ENCODE data around the gene KCNG4.

Gene KCNG4, protein sequence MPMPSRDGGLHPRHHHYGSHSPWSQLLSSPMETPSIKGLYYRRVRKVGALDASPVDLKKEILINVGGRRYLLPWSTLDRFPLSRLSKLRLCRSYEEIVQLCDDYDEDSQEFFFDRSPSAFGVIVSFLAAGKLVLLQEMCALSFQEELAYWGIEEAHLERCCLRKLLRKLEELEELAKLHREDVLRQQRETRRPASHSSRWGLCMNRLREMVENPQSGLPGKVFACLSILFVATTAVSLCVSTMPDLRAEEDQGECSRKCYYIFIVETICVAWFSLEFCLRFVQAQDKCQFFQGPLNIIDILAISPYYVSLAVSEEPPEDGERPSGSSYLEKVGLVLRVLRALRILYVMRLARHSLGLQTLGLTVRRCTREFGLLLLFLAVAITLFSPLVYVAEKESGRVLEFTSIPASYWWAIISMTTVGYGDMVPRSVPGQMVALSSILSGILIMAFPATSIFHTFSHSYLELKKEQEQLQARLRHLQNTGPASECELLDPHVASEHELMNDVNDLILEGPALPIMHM

DNA sequence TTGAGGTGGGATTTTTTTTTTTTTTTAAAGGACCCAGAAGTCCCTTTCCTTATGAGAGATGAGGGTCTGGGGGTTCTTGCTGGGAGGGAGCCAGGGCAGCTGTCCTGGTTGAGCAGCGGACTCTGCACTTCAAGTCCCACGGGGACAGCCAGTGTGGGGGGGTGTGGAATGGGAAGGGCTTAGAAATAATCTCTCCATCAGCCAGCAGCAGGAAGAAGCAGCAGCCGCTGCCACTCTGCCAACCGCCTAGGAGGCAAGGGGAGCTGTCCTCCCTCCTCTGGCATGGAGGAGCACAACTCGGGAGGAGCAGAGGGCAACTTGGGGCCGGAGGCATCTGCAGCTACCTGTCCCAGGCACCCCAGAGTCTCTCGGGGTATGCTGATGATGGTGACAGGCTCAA, at the start of gene KCNG4:
TSS of gene KCNG4 (minus strand) at position 104 of the 400 bp plus-strand sequence. CDS start 2,527 bp downstream, outside the sequence.
- DNase-seq (ENCODE audit: low spot score) = no peak

DNA sequence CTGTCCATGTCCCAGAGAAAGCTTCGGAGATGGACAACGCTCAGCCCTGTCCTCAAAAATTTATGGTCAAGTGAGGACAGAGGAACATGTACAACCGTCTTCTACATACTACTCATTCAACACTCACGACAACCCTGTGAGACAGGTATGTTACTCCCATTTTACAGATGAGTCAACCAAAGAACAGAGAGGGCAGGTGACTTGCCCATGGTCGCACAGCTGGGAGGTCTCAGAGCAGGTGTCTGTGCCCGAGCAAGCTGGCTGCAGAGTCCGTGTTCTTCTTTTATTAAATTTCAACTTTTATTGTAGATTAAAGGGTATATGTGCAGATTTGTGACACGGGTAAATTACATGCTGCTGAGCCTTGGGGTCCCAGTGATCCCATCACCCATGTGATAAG, 49.1 kb upstream of the KCNG4 start:
- DNase-seq (ENCODE audit: low spot score) = no peak

DNA sequence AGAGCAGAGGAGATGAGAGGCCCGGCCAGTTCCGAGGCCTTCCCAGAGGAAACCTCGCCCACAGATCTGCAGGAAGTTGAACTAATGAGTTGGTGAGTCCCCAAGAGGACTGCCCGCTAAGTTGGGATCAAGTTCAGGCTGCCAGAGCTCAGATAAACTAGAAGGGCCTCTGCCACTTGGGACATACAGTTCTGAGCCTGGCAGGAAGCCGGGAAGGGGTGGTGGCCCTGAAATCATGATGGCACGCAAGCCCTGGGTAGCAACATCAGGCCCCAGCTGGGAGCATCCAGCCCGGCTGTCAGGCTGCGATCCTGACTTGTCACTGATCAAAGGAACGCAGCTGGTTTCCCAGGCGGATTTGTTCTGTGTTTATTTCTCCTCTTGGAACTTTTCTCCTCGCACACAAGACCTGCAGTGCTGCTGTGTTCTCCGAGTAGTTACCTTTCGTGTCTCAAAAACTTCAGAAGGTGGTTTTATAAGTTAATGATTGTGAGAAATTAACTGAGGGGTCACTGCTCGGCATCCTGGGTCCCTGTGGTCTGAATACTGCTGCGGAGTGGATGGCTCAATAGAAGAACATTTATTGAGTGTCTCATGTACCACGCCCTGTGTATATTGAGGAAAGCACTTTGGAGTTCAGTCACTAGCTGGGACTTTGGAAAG, 46.9 kb upstream of the KCNG4 start:
- no peak for DNase-seq (ENCODE audit: low spot score)

DNA sequence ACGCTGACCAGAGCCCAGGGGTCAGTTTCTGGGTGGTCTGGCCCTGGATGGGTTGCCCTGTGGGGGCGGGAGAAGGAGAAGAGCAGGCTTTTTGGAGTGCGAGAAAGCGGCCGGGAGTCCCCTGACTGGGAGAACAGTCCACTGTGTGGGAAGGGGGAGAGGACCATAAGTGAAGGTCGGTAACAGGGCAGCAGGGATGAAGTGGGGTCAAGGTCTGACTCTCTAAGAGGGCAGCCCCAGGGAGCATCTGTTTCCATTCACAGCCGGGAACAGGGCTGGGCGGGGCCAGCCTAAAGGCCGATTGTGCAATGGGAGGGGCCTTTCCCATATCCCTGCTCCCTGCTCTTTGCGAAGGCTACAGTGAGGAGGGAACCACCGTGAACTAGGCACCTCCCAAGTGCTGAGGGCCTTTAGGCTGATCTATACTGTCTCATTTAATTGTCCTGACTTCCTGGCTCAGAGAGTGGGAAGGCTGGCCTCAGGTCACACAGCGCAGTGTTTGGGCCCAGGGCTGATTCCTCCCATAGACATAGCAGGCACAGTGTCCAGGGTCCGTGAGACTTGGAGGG, 44.4 kb upstream of the KCNG4 start:
- DNase-seq (ENCODE audit: low spot score) = no peak

DNA sequence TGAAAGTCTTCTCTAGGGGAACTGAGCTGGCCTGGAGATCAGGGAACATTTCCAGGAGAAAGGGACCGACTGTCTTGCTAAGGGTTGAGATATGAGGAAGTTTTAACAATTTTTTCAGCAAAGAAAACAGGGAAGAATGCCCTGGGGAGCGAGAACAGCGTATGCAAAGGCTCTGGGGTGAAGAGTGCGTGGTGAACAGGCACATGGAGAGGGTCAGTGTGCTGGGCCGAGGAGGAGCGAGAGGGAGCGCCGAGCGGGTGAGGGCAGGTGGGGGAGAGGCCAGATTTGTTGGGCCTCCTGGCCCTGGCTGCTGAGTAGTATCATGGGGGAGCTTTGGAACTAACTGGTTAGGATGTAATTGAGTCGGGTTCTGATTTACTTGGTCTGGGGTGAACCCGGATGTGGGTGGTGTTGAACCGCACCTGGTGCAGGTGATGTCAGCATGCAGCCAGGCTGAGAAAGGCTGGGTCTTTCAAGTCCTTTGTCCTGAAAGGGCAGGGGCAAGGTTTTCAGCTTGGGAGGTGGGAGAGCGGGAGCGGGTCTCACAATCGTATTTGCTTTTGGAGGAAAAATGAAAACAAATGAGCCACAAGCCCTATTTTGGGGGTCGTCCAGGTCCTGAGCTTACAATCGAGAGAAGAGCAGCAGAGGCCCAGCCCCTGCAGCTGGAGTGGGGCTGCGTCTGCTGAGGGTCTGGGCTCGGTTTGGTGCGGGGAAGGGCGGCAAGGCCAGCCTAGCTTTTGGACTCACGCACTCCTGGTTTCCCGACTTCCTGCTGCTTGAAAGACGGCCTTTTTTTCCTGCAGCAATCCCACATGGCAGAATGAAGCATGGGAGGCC, 43.7 kb upstream of the KCNG4 start:
- DNase-seq (ENCODE audit: low spot score) = no peak

DNA sequence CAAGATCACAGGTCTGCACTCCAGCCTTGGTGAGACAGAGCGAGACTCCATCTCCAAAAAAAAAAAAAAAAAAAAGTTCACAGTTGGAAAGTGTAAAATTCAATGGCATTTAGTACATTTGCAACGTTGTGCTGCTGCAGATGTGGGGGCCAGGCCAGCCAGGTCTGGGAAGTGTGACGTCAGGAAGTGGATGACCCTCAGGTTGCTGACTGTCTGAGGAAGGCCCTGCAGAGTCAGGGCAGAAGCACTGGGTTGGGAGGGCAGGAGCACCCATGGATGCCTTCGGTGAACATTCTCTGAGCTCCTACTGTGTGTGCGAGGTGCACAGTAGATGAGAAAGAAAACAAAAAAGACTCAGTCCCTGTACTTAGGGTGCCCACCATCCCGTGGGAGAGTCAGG, 42.7 kb upstream of the KCNG4 start:
- DNase-seq (ENCODE audit: low spot score) = no peak

DNA sequence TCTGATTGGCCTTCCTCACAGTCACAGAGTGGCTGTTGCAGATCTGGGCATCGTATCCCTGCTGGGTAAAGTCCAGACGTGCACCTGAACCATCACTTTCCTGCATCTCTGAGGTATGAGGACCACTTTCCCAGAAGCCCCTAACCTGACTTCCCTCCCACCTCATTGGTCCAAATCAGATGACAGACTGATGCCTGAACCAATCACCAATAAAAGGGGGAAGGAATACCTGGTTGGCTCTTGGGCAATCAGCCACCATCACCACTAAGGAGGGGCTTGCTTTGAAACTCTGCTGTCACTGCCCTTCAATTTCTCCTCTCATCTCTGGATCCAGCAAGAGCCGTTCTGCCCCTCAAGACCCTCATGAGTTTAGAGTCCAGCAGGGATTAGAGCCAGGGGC, 41.3 kb upstream of the KCNG4 start:
- no peak for DNase-seq (ENCODE audit: low spot score)

DNA sequence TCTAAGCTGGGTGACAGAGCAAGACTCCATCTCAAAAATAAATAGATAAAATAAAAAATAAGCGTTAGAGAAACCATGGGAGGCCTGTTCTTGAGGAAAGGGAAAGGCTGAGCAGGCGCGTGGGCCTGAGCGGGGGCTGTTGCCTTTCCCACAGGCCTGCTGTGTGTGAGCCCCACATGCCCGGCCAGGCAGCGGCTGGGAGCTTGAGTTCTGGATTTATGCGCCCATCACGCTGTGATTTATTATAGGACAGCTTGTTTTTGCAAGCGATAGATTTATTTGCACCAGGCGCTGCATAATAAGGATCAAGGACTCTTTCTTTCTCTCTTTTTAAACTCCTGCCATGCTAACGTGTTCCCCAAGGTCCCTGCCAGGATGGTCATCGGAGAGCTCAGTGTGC, 40.1 kb upstream of the KCNG4 start:
- no peak for DNase-seq (ENCODE audit: low spot score)

DNA sequence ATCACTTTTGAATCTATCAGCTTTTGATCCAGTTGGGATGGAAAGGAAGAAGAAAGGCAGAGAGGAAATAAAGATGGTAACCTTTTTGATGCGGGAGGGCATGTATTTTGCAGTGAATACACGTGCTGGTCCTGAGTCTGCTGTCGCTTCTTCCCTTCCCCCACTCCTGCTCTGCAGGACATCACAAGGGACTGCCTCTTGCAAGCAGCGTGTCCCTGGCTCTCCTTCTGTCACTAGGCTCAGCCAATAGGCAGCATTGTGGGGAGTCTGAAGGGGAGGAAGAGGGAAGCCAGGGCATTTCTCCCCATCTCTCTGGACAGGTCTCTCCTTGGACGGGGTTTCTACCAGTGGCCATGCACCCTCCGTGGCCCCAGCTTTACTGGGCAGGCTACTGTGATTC, 39.2 kb upstream of the KCNG4 start:
- no peak for DNase-seq (ENCODE audit: low spot score)

DNA sequence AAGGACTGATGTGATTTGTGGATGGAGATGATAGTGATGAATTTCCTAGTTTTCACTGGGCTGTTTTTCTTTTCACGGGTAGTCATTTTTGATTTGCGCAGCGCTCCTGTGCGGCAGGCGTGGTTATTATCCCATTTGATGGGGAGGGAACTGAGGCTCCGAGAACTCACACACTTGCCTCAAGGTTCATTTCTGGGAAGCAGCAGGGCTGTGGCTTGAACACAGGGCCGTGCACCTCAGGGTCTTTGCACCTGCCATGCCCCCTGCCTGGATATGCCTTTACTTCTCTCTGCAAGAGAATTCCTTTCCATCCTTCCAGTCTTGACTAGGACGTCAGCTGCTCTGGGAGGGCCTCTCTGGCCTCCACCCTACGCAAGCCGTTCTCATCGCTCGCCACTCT, 38.5 kb upstream of the KCNG4 start:
- DNase-seq (ENCODE audit: low spot score) = no peak

DNA sequence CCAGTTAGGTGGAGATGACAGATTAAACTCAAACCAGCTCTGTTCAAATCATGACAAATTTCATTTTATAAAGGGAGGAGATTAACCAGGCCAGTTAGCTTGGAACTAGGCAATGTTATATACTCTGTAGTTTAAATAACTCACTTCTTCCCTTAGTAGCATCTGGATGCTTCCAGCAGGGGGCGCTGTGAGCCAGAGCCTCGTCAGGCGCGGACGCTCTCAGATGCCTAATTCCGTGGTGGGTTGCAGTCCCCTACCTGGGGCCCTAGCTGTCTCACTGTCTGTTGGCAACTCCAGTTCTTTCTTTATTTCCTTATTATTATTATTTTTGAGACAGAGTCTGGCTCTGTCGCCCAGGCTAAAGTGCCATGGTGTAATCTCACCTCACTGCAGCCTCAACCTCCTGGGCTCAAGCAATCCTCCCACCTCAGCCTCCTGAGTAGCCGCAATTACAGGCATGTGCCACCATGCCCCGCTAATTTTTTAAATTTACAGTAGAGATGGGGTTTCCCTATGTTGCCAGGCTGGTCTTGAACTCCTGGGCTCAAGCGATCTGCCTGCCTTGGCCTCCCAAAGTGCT, 37.5 kb upstream of the KCNG4 start:
- DNase-seq (ENCODE audit: low spot score) = no peak

DNA sequence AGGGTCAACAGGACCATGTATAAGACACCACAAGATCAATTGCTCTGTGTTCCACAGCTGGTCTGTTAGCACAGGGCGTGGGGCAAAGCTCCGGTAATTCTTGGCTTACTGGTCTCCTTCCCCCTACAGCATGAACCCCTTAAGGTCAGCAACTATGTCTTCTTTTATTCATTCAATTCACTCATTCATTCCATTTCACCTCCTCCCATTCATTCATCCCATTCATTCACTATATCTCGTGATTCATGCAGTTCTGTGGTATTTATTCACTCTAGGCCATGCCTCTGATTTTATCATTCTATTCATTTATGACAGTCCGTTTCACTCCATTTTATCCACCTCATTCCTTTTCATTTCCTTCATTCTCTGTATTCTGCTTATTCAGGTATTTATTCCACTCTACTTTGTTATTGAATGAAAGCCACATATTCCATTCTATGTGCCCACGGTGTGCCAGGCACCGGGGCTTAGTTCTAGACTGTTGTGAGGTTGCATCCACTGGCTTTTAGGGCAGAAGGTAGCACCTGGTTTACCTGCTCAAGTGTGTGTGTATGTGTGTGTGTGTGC, 35.9 kb upstream of the KCNG4 start:
- no peak for DNase-seq (ENCODE audit: low spot score)

DNA sequence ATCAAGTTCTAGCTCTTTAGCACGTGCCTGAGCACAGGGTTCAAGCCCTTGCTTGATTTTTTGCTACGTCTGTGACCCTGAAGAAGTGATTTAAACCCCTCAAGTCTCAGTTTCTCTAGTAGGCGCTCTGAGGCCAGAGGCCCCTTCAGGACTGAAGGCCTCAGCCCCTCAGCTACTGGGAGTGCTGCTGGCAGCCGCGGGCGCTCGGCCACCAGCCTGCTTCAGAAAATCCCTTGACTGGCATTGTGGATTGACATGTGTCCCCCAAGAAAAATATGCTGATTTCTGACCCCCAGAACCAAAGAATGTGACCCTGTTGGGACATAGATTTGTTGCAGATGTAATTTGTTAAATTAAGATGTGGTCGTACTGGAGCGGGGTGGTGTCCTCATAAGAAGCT, 34.7 kb upstream of the KCNG4 start:
- DNase-seq (ENCODE audit: low spot score) = no peak

DNA sequence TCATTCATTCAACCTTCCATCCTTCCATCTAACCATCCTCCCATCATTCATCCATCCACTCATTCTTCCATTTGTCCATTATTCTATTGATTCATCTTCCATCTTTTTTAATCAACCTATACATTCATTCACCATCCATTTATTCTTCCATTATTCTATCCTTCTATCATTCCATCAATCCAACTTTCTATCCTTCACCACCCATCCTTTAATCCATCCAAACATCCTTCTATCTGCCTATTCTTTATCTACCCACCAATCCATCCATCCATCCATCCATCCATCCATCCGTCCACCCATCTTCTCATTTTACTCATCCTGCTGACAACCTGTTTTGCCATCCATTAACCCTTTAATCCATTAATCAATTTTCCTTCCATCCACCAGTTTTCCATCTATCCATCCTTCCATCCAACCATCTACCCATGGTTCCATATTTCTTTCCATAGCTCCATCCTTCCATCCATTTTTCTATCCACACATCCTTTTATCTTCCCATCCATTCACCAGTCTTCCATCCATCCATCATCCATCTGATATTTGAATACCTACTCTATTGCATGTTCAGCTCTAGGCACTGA, 33.0 kb upstream of the KCNG4 start:
- DNase-seq (ENCODE audit: low spot score) = no peak

DNA sequence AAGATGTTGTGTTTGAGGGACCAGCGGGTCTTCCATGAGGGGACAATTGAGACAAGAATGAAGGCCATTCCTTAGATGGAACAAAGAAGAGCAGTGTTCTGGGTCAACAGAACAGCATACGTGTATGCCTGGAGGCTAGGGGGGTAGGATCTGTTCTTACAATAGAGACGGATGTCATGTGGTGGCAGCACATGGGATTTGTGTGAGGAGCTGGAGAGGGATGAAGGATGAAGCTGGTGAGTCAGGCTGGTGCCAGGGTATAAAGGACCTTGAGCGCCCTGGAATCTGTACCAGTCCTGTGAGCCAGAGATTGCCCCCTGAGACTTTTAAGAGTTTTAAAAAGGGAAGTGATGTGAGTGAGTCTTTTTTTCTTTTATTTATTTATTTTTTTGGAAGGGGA, 32.1 kb upstream of the KCNG4 start:
- DNase-seq (ENCODE audit: low spot score) = no peak

DNA sequence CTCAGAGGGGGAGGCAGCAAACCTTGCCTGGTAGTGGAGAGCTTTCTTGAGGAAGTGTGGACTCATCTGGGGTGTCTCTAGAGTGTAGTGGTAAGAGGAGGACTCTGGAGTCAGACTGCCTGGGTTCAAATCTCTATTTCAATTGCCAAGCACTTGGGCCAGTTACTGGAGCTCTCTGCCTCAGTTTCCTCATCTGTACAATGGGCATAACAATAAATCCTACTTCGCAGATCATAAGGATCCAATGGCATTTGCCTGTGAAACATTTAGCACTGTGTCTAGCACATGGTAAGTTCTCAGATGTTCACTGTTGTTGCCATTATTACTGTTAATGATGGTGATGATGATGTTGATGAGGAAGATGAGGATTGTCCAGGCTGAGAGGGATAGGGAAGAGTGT, 31.2 kb upstream of the KCNG4 start:
- no peak for DNase-seq (ENCODE audit: low spot score)

DNA sequence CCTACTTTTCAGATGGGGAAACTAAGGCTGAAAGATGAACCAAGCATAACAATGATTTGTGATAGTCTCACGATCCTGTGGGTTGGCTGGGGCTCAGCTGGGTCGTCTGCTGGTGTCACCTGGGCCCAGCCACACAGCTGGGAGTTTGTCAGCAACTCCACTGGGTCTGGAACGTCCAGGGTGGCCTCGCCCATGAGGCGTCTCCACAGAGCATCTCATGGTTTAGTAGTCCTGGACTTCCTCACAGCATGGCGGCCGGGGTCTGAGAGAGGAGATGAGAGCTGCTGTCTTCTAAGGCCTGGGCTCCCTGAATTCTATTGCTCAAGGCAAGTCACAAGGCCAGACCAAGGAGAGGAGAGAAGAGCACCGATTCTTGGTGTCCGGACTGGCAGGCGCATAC, 30.7 kb upstream of the KCNG4 start:
- DNase-seq (ENCODE audit: low spot score) = no peak

DNA sequence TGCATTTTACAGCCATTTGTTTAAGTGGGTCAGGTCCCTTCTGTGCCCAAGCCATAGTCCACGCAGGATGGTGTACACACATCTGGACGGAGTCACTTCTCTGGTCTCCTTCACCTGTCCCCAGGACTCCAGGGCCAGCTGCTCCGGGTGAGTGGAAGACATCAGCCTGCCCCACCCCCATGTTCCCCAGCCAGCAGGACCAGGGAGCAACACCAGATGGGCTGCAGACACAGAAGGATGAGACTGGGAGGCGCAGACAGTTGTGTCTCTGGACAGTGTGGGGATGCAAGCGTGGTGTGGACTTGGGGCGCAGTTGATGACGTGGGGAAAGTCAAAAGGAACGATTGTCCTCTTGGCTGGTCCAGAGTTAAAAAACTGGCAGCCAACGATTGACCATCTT, 30.3 kb upstream of the KCNG4 start:
- no peak for DNase-seq (ENCODE audit: low spot score)

DNA sequence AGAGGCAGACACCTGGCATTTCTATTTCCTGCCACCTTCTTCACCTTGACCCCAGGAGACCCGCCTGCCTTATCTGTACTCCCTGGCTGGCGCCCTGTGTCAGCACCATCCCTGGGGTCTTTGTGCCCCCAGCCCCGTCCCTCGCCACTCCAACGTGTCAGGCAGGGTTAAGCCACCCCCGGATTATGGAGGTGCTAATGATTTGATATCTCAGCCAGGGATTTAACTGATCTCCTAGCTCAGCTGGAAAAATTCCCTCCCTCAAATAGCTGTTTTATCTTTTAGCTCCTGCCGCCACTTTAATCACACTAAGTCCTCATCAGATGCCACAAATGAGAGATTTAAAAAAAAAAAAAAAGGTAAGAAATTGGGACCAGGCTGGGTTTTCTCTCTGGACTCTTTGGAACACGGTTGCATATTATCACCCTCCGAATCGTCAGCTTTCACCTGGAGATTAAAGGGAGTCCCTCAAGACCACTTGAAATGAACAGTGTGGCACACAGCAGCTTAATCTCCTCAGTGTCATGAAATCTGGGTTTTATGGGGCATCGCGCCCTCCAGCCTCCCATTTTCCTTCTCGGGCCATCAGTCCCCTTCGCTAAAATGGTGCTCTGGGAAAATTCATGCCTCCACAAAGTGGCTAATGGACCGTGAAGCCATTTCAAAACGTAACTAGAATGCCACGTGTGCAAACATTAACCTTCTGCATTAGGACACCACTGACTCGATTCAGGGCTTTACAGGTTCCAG, 28.7 kb upstream of the KCNG4 start:
- no peak for DNase-seq (ENCODE audit: low spot score)

DNA sequence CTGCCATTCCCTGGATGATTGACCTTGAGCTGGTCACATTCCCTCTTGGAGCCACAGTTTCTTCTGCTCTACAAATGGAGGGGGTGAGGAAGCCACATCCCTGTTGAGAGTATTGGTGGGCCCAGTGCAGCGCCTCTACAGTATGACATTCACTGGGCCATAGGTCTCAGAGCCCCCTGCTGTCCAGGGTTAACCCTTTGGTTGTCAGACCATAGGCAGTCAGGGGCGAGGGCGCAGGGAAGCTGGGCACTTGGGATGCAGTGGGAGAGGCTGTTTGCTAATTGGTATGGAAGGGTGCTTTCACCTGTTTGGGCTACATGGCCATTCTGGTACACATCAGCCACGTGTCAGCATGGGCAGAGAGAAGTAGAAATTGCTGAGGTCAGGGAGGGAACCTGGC, 27.6 kb upstream of the KCNG4 start:
- no peak for DNase-seq (ENCODE audit: low spot score)
